ENCODE measurements around the gene AGBL1. TPM values are rescaled to one million over a fixed set of nuclear protein-coding genes. Genes with fewer than 3 reads are reported as not detected.

AGBL1 gene
- total and polyA plus RNA-seq, 2 donors (not counting 1 experiment from before 2014, with no cell fraction given): not detected

DNA sequence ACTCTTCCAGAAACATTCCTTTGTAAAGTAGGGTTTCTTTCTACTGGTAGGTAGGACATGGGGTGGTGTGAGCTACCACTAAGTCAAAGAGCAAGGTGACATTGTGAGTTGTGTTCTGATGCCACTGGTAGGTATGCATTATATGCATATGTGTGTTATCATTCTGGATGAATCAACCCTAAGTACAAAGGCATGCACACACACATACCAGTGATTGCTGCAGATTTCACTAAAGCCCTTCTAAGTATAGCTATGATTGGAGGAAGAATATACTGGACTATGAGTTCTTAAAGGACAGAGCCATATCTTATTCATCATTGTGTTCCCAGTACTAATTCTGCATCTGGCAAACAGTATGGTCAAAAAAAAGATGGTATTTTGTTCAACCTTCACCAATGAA, 646.0 kb downstream of the AGBL1 start:
- TF ChIP-seq EZH2 (IDR thresholded peaks at IDR 0.05; ENCODE audit: borderline replicate concordance, insufficient read depth, low read depth, low read length, poor library complexity, severe bottlenecking): no peak
- TF ChIP-seq, protein P1, sequence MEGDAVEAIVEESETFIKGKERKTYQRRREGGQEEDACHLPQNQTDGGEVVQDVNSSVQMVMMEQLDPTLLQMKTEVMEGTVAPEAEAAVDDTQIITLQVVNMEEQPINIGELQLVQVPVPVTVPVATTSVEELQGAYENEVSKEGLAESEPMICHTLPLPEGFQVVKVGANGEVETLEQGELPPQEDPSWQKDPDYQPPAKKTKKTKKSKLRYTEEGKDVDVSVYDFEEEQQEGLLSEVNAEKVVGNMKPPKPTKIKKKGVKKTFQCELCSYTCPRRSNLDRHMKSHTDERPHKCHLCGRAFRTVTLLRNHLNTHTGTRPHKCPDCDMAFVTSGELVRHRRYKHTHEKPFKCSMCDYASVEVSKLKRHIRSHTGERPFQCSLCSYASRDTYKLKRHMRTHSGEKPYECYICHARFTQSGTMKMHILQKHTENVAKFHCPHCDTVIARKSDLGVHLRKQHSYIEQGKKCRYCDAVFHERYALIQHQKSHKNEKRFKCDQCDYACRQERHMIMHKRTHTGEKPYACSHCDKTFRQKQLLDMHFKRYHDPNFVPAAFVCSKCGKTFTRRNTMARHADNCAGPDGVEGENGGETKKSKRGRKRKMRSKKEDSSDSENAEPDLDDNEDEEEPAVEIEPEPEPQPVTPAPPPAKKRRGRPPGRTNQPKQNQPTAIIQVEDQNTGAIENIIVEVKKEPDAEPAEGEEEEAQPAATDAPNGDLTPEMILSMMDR (IDR thresholded peaks at IDR 0.05): no peak
- Histone ChIP-seq H3K9ac (ENCODE audit: low read length) (no peak overlapping the region), H3K9me3 (ENCODE audit: control extremely low read depth in 1 of 3, control insufficient read depth in 2 of 3, insufficient read depth in 1 of 3, low read length in 2 of 3) (peaks cover 0 to 7% (median 0%) of the 10 kb centered on the region in 3 donors), H3K27ac (ENCODE audit: low read length in 2 of 2) (no peak overlapping the region), H3K79me2 (ENCODE audit: control insufficient read depth, insufficient read depth, low read length) (no peaks in the 10 kb centered on the region), H3K4me3 (ENCODE audit: control extremely low read depth in 1 of 5, extremely low read depth in 1 of 5, insufficient read depth in 1 of 5, low read depth in 2 of 5, low read length in 4 of 5) (no peak overlapping the region), H3K36me3 (replicated peaks in 1 of 2; ENCODE audit: control extremely low read depth in 1 of 2, control insufficient read depth in 1 of 2, extremely low read depth in 1 of 2, insufficient read depth in 2 of 2, low read length in 1 of 2) (no peaks in the 10 kb centered on the region), H2AFZ (ENCODE audit: insufficient read depth, low read depth, low read length, poor library complexity, severe bottlenecking) (no peak overlapping the region), H3K4me2 (replicated peaks; ENCODE audit: low read depth, low read length, poor library complexity, severe bottlenecking) (no peak overlapping the region), H3K4me1 (ENCODE audit: control insufficient read depth in 2 of 2, insufficient read depth in 2 of 2, low read length in 2 of 2) (no peaks in the 10 kb centered on the region), H3K27me3 (replicated peaks in 1 of 4; ENCODE audit: control extremely low read depth in 1 of 4, control insufficient read depth in 3 of 4, insufficient read depth in 4 of 4, low read length in 3 of 4) (no peaks in the 10 kb centered on the region), H4K20me1 (ENCODE audit: control insufficient read depth, insufficient read depth, low read length, poor library complexity, severe bottlenecking) (no peaks in the 10 kb centered on the region)
- ChIA-PET CTCF (no interaction called here), POLR2A (no interaction called here)
- Mint-ChIP-seq H3K9me3 (ENCODE audit: insufficient read depth) (peaks cover 5% of the 10 kb centered on the region), H3K27ac (no peak overlapping the region), H3K27me3 (no peaks in the 10 kb centered on the region), H3K4me3 (no peak overlapping the region), H3K4me1 (no peaks in the 10 kb centered on the region)
- no peak for ATAC-seq (ENCODE audit: low read depth)
- intact Hi-C loops (cut with micrococcal nuclease): no loop called here
- DNase-seq: no peak

DNA sequence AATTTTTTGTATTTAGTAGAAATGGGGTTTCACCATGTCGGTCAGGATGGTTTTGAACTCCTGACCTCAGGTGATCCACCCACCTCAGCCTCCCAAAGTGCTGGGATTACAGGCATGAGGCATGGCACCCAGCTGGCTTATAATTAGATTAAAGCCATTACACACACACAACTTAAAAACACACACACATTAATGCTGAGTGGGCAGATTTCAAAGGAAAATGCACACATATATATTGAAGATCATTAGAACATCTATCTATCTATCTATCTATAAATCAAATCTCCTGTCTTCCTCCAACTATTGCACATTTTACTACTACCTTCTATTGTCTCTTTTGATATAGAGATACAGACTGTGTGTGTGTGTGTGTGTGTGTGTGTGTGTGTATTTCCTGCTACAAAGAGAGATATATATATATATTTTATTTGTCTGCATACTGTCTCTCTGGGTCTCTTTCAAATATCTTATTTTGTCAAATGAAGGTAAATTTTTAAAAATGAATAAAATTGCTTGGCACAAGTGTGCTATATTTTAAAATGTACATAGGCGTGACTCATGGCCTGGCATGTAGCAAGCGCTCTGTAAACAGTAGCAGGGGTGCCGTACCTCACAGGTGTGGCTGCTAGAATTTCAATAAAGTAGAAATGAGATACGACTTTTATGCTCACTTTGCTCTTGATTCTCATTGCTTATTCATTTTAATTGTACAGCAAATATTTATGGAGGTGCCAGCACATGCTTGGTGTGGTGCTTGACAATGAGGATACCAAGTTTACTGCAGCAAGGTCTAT, 655.8 kb downstream of the AGBL1 start:
- no peaks in the 10 kb centered on the region for H3K4me1 Mint-ChIP-seq
- no peak for ATAC-seq (ENCODE audit: low read depth)
- Histone ChIP-seq H3K9ac (ENCODE audit: low read length) (no peak overlapping the region), H3K4me2 (replicated peaks; ENCODE audit: low read depth, low read length, poor library complexity, severe bottlenecking) (no peak overlapping the region), H3K79me2 (ENCODE audit: control insufficient read depth, insufficient read depth, low read length) (no peaks in the 10 kb centered on the region), H3K4me3 (ENCODE audit: control extremely low read depth in 1 of 5, extremely low read depth in 1 of 5, insufficient read depth in 1 of 5, low read depth in 2 of 5, low read length in 4 of 5) (no peak overlapping the region), H3K36me3 (replicated peaks in 1 of 2; ENCODE audit: control extremely low read depth in 1 of 2, control insufficient read depth in 1 of 2, extremely low read depth in 1 of 2, insufficient read depth in 2 of 2, low read length in 1 of 2) (no peaks in the 10 kb centered on the region), H2AFZ (ENCODE audit: insufficient read depth, low read depth, low read length, poor library complexity, severe bottlenecking) (no peak overlapping the region), H4K20me1 (ENCODE audit: control insufficient read depth, insufficient read depth, low read length, poor library complexity, severe bottlenecking) (no peaks in the 10 kb centered on the region), H3K9me3 (ENCODE audit: control extremely low read depth in 1 of 3, control insufficient read depth in 2 of 3, insufficient read depth in 1 of 3, low read length in 2 of 3) (peaks cover 0 to 3% (median 0%) of the 10 kb centered on the region in 3 donors), H3K27me3 (replicated peaks in 1 of 4; ENCODE audit: control extremely low read depth in 1 of 4, control insufficient read depth in 3 of 4, insufficient read depth in 4 of 4, low read length in 3 of 4) (no peaks in the 10 kb centered on the region), H3K27ac (ENCODE audit: low read length in 2 of 2) (no peak overlapping the region), H3K4me1 (ENCODE audit: control insufficient read depth in 2 of 2, insufficient read depth in 2 of 2, low read length in 2 of 2) (no peaks in the 10 kb centered on the region)
- H3K27ac Mint-ChIP-seq: no peak overlapping the region
- 100% methylated on average over 1 of the region's 5 CpGs for WGBS (ENCODE audit: insufficient coverage)
- intact Hi-C loops (cut with micrococcal nuclease): no loop called here
- no peak for DNase-seq
- H3K9me3 Mint-ChIP-seq (ENCODE audit: insufficient read depth): peaks cover 4% of the 10 kb centered on the region
- CTCF ChIA-PET: no interaction called here
- no peak overlapping the region for H3K4me3 Mint-ChIP-seq
- TF ChIP-seq, protein P1 (IDR thresholded peaks at IDR 0.05): no peak
- no peak for TF ChIP-seq EZH2 (IDR thresholded peaks at IDR 0.05; ENCODE audit: borderline replicate concordance, insufficient read depth, low read depth, low read length, poor library complexity, severe bottlenecking)
- POLR2A ChIA-PET: no interaction called here
- H3K27me3 Mint-ChIP-seq: no peaks in the 10 kb centered on the region

All from B cell (primary cell).